Transverse colon (tissue), 4 donors: ENCODE measurements around the gene CD300A. TPM values are rescaled to one million over a fixed set of nuclear protein-coding genes. Genes with fewer than 3 reads are reported as not detected.
A peak's percentile ranks its signal among the peaks of the same experiment; 100 is the strongest.

Source experiments
- DNase-seq: peaks from one replicate; pipeline ENCODE4 v3.0.0-alpha.2; 2019
- H3K27ac ChIP-seq, 4 donors: fragments of 200-600 bp; sonication (generic); 2 replicates each; pipeline ENCODE4 v1.5.1; 2016 to 2018; ENCODE audit warnings: inconsistent platforms in 4 of 4
- H3K27me3 ChIP-seq: fragments of 200-600 bp; sonication (generic); 2 replicates; pipeline ENCODE4 v1.5.1; 2017; ENCODE audit warnings: inconsistent platforms
- H3K36me3 ChIP-seq, 4 donors: fragments of 200-600 bp; sonication (generic); 2 replicates each; pipeline ENCODE4 v1.5.1; 2017 to 2019; ENCODE audit warnings: inconsistent platforms in 4 of 4
- H3K4me1 ChIP-seq, 4 donors: fragments of 200-600 bp; sonication (generic); 2 replicates each; pipeline ENCODE4 v1.5.1; 2017 to 2020; ENCODE audit warnings: inconsistent platforms in 4 of 4
- H3K4me3 ChIP-seq, 4 donors: fragments of 200-600 bp; sonication (generic); 1 replicate in 1 of 4; 2 replicates in 3 of 4; pipeline versions ENCODE4 v1.5.1 to v1.6.1; 2017 to 2019; ENCODE audit warnings: inconsistent platforms in 4 of 4
- H3K9me3 ChIP-seq, 2 donors: fragments of 200-600 bp; sonication (generic); 2 replicates each; pipeline ENCODE4 v1.5.1; 2017 to 2019; ENCODE audit warnings: inconsistent platforms in 2 of 2
- CTCF ChIP-seq, 5 experiments: fragments of 200-600 bp in 3 of 5; fragments of 450-650 bp in 2 of 5; sonication (generic) in 3 of 5; IDR thresholded peaks; 1 replicate in 2 of 5; 2 replicates in 3 of 5; pipeline ENCODE4 v1.5.1; 2016 to 2017; ENCODE audit warnings: antibody characterized with exemption in 5 of 5, inconsistent platforms in 3 of 5, mild to moderate bottlenecking in 2 of 5, moderate library complexity in 1 of 5
- EP300 ChIP-seq: sonication (generic); formaldehyde crosslinking; IDR thresholded peaks from one replicate; pipeline ENCODE4 v1.6.1; 2017; ENCODE audit warnings: antibody characterized with exemption, low read depth
- POLR2A ChIP-seq: fragments of 450-650 bp; IDR thresholded peaks from one replicate; pipeline ENCODE4 v1.6.1; 2016; ENCODE audit warnings: antibody characterized with exemption, mild to moderate bottlenecking, moderate library complexity
- POLR2AphosphoS5 ChIP-seq, 3 donors: sonication (generic); formaldehyde crosslinking; IDR thresholded peaks; one replicate each; pipeline ENCODE4 v1.6.1; 2016; ENCODE audit warnings: antibody characterized with exemption in 3 of 3
- WGBS, 2 donors: methylation state at CpG; one replicate each; pipeline ENCODE4 v1.1.5; 2018; ENCODE audit warnings: low coverage in 1 of 2; 5-methylcytosine and 5-hydroxymethylcytosine counted together
- in situ Hi-C, 4 donors: fragments of 200-750 bp; cut with MboI; loops; one replicate each; pipeline versions ENCODE4 v1.15.0 to v1.15.1; 2017; ENCODE audit warnings: low sequenced_read_pairs in 3 of 4, low pct_ligation_motif_present in 1 of 4, low pct_unique_long_range_greater_than_20kb in 1 of 4
- intact Hi-C: fragments of 100-400 bp; cut with DNase I; formaldehyde crosslinking; loops from one replicate; pipeline ENCODE4 v1.15.1; 2023; ENCODE audit warnings: low total_unique reads
- total RNA-seq, 4 donors: library from RNA; depleted of rRNA; stranded (reverse); fragments of >200 nt; gene quantifications; one replicate each; pipeline ENCODE4 v1.1.0, GENCODE V29; 2016

The CD300A gene
- total RNA-seq, 4 donors from 2014 or later, result 3.1 to 5.1 TPM; not detected in 2

DNA sequence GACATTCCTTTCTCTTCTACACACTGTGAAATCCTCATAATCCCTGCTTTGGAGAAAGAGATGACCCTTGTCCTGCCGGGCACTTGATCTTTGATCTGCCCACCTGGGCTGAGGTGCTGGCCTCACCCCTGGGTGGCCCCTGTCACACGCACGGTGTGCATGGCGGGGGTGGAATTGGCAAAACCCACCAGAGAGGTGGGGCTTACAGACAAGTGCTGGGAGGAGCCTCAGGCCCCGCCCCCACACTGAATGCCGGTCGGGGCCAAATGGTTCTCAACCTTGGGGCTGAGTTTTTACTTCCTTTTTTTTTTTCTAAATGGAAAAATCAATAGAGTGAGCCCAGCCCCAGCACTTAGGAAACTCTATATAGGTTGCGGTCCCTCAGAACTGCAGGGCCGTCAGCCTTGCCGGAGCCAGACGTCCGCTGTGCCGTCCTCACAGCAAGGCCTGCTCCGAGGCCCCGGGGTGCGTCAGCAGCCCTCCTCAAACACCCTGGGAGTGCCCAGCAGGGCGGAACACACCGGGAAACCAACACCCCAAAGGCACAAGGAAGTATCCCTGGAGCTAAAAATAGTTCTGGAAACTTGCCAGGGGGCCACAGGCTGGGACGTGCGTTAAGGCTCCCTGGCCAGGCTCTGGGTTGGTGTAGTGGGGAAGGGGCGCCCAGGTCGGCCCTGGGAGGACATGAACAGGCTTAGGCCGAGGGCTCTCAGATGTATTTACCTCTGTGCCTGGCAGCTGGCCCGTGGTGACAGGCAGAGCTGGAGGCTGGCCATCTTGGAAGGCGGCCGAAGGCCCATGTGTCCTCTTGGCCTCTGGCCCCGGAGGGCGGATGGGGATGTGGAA lies 23.5 kb upstream of the CD300A start:
- WGBS, 2 donors, result 14% methylated on average over 27 of the region's 28 CpGs; no CpG with 5 or more reads in 1 of the 2 donors
- TF ChIP-seq POLR2A (peak; percentile 89), POLR2AphosphoS5 (IDR thresholded peaks at IDR 0.05) (peak; percentile 27 to 93 (median 88)), EP300 (no peak), CTCF (IDR thresholded peaks at IDR 0.05) (peak in 1 of 5 experiments; percentile 14)
- Histone ChIP-seq H3K9me3 (peaks cover 0 to under 1% of the 10 kb centered on the region in 2 donors), H3K27me3 (no peaks in the 10 kb centered on the region), H3K4me3 (peak overlapping the region in 2 of 4 donors; percentile 8 to 31), H3K4me1 (peaks cover 28 to 36% (median 32%) of the 10 kb centered on the region in 4 donors), H3K27ac (peak overlapping the region; percentile 87 to 91 (median 90)), H3K36me3 (peaks cover 0 to 5% (median 0%) of the 10 kb centered on the region in 4 donors)
- DNase-seq, result peak; percentile 91
- in situ Hi-C loops, result no loop called here
- intact Hi-C loops, result loop anchor here (10.0 kb wide), 1 partner anchor 228 kb away; the partner anchor contains the start of gene TTYH2

DNA sequence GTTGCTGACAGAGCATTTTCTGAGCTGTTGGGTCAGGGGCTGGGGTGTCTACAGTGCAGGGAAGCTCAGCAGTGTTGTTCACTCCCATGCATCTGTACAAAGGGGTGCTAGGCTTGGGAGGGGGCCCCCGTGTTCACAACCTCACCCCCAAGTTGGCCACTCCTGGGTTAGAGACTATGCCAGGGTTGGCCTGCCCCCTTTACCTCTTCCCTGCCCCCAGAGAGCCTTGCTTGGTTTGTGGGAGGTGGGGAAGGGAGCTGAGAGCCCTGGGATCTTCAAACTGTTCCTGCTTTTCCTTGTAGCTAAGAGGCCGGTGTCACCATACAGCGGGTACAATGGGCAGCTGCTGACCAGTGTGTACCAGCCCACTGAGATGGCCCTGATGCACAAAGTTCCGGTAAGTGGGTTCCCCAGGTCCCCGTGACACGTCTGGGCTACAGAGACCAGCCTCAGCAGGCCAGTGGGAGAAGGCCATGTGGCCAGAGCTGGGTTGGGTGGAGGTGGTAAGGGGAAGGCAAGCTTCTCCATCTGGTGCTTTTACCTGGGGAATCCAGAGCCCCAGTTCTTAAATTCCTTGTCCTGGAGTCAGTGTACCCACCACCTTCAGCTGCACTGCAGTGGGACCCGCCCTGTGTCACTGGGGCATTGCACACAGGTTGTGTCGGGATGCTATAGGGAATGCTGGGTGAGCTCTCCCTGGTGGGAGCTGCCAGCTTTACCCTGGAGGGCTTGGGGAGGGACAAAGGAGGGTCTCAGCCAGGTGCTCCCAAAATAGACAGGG lies 22.7 kb upstream of the CD300A start:
- WGBS, 2 donors, result 66% methylated on average over 8 of the region's 8 CpGs; no CpG with 5 or more reads in 1 of the 2 donors
- no peaks in the 10 kb centered on the region for H3K9me3 ChIP-seq
- intact Hi-C loops (loop anchor here (10.0 kb wide), 1 partner anchor 229 kb away; the partner anchor contains the start of gene TTYH2), in situ Hi-C loops (no loop called here)
- H3K4me1 ChIP-seq, result peaks cover 28 to 36% (median 32%) of the 10 kb centered on the region in 4 donors
- no peaks in the 10 kb centered on the region for H3K27me3 ChIP-seq
- peak overlapping the region; percentile 87 to 91 (median 90) for H3K27ac ChIP-seq
- peak; percentile 55 for DNase-seq
- H3K36me3 ChIP-seq, result peaks cover 0 to 5% (median 0%) of the 10 kb centered on the region in 4 donors
- H3K4me3 ChIP-seq, result peak overlapping the region in 1 of 4 donors; percentile 31
- no peak for TF ChIP-seq CTCF (IDR thresholded peaks at IDR 0.05)
- TF ChIP-seq POLR2AphosphoS5 (IDR thresholded peaks at IDR 0.05), result no peak
- TF ChIP-seq EP300, result no peak
- no peak for TF ChIP-seq POLR2A

- intact Hi-C loops (loop anchor here (10.0 kb wide), 1 partner anchor 230 kb away; the partner anchor contains the start of gene TTYH2), in situ Hi-C loops (no loop called here)
- H3K4me1 ChIP-seq, result peaks cover 28 to 36% (median 32%) of the 10 kb centered on the region in 4 donors
- peaks cover 0 to 5% (median 0%) of the 10 kb centered on the region in 4 donors for H3K36me3 ChIP-seq
- WGBS, 2 donors, result 63% methylated on average over 11 of the region's 12 CpGs; no CpG with 5 or more reads in 1 of the 2 donors
- H3K27ac ChIP-seq, result peak overlapping the region; percentile 87 to 91 (median 90)
- DNase-seq, result no peak
- TF ChIP-seq POLR2AphosphoS5 (IDR thresholded peaks at IDR 0.05) (no peak), EP300 (no peak), CTCF (IDR thresholded peaks at IDR 0.05) (no peak), POLR2A (no peak)
- H3K27me3 ChIP-seq, result no peaks in the 10 kb centered on the region
- H3K9me3 ChIP-seq, result no peaks in the 10 kb centered on the region
- H3K4me3 ChIP-seq, result no peak overlapping the region
Measured at GRCh38 chr17:74444406-74444805, 22.0 kb upstream of the CD300A start.
